Skin epidermis (tissue), 12 donors: ENCODE results near the gene HAPLN2.
"Not testable (repeated sequence)": the region's sequence is repeated elsewhere in the genome, so short reads cannot be mapped to it uniquely, and the experiment has no call there.

ENCODE experiments used
- H3K27ac ChIP-seq, 21 experiments: fragments of 200-600 bp; sonication (generic) in 11 of 21; one replicate each; pipeline ENCODE4 v1.5.0; 2020; ENCODE audit warnings: mild to moderate bottlenecking in 3 of 21, inconsistent platforms in 2 of 21, moderate library complexity in 2 of 21
- H3K4me3 ChIP-seq, 7 experiments: fragments of 200-600 bp; sonication (generic) in 2 of 7; one replicate each; pipeline ENCODE4 v1.5.0; 2020; ENCODE audit warnings: inconsistent platforms in 2 of 7, mild to moderate bottlenecking in 2 of 7, moderate library complexity in 1 of 7

Gene HAPLN2

DNA sequence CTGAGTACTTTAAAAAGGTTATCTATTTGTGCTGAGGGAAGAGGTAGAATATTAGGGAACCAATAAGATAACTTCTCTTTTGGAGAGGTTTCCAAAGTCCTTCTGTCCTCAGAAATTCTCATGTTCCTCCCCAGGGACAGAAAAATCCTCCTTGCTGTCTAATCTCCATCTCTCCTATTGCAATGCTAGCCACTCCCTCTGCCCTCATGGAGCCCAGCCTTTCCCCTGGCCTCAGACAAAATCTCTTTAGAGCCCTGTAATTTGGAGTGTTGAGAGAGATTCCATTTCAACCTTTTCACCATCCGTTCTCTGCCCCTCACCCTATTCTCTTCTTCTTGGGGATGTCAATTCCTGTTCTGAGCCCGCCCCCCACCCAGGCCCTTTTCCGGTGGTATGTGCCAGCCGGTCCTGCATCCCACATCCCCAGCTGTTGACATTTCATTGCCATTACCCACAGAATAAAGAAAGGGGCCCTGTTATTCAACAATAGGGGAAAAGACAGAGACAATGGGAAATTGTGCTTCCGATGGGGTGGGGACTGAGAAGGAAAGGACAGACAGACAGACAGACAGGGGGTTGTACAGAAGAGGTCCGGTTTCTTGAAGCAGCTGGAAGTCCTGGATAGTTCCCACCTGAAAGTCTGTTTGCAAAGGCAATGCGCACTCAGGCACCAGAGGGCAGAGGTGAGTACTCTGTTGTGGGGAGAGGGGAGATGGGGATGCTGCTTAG is at the start of gene HAPLN2:
HAPLN2 (plus strand) TSS at position 563 of the 729 bp plus-strand sequence. CDS start 4,076 bp downstream, outside the sequence.
- no peak within 1 kb of the TSS for H3K27ac ChIP-seq
- H3K4me3 ChIP-seq, result no peak within 1 kb of the TSS

DNA sequence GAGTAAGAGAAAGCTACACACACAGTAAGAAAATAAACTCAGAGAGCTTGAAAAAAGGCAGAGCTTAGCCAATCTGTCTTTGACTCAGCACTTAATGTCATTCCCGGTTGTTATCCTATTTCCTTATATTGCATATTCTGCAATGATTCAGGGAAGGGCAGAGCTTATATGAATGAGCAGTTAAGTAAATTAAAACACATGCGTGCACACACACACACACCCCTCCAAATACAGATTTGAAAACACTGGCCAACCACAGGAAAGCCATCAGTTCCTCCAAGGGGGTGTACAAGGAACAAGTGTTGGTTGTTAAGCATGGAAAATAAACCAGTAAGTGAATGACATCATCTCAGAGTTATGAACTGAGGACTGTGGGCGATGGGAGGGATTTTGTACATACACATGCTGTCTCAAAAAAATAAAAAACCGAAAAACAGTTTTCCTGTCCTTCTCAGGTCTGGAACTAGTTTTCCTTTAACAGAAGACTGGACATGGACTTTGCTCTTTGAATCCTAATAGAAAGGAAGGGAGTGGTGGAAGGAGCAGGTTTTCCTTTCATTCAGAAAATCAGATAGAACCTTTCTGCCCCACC is 47.9 kb upstream of the HAPLN2 start:
- peak overlapping the region in 1 of 21 experiments; percentile 14 for H3K27ac ChIP-seq
- peak overlapping the region in 4 of 7 experiments; percentile 38 to 56 (median 42) for H3K4me3 ChIP-seq

DNA sequence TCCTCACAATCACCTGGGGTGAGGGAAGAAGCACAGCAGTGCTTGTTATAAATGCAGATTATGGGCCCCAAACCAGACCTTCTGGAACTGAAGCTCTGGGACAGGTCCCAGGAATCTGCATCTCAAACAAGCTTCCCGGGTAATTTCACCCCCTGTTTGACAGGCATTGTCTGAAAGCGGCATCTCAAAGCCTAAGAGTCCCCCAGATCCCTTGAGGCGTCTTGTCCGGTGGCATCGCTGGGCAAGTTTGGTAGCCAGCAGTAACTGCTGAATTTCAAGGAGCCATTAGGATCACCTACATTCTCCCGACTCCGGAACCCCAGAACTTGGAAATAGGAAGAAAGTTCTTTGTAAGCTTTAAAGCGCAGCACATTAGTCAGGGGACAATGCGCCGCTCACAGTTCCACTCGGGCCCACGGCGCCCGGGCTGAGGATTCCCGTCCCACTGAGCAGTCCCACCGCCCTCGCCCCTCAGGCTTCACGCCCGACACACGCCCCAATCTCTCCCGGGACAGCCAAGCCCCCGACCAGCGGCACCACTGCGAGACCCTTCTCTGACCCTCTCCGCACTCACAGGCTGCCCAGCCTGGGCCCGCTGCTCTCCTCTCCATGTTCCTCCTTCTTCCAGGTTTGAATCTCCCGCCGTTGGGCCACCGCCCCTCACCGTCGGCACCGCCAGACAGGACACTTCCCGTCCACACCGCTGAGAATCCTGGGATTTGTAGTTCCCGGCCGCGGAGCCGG is 47.1 kb upstream of the HAPLN2 start, which contains the start of gene IQGAP3:
IQGAP3 (minus strand) TSS at position 647 of the 744 bp plus-strand sequence; CDS start at position 611, 36 bp downstream.
- H3K4me3 ChIP-seq, result peak within 1 kb of the TSS; percentile 26 to 56 (median 38)
- no peak within 1 kb of the TSS for H3K27ac ChIP-seq

DNA sequence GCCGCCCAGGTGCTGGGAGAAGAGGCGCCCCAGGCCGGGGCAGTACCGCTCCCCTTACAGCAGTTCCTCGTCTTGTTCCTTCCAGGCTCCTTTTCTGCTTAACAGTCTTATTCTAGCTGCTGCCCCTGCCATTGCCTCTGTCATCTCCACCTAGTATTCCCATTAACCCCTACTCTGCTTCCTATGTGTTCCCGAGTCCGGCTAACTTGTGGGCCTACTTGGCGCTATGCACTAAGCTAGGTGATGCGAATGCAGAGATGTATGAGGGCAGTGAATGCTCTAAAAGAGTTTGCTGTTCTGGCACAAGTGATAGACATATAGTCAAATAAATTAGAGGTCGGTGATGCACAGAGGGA is 46.6 kb upstream of the HAPLN2 start:
- H3K27ac ChIP-seq, result no peak overlapping the region
- peak overlapping the region; percentile 26 to 56 (median 38) for H3K4me3 ChIP-seq

DNA sequence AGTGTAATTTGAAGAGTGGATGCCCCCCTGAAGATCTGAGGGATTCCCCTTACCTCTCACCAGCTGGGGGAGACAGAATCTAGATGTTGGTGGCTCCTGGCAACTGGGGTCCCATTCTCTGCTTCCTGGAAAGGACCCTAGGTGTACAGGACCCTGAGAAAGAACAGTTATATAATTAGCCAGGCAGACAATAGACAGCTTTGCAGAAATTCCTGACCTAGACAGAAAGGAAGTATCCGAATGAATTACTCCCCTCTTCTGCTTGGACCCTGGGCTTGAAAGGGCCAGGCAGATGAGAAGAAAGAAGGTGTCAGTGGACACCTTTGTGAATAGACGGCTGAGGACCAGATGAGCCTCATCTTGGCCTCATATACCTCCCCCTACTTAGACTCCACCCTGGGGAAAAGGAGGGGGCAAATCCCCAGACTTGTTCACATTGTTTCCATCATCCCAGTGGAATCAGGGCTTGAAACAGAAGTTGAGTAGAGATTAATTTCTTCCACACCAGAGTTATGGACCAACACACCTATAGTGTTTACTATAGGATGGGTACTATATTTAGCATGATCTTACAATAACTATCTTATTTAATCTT is 45.1 kb upstream of the HAPLN2 start:
- Histone ChIP-seq H3K4me3 (no peak overlapping the region), H3K27ac (no peak overlapping the region)

DNA sequence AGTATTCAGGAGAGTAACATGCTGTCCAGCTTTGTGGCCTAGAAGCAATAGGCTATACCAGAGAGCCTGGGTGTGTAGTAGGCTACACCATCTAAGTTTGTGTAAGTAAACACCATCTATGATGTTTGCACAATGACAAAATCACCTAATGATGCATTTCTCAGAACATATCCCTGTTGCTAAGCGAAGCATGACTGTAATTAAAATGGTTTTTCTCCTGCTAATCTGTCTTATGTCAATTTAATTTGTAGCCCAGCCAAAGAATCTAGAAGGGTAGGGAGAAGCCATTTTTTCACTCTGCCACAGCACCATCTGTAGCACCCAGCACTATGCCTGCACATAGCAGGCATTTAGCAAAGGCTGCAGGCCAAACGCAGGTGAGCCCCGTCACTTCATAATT is 41.7 kb upstream of the HAPLN2 start:
- Histone ChIP-seq H3K27ac (no peak overlapping the region), H3K4me3 (no peak overlapping the region)

DNA sequence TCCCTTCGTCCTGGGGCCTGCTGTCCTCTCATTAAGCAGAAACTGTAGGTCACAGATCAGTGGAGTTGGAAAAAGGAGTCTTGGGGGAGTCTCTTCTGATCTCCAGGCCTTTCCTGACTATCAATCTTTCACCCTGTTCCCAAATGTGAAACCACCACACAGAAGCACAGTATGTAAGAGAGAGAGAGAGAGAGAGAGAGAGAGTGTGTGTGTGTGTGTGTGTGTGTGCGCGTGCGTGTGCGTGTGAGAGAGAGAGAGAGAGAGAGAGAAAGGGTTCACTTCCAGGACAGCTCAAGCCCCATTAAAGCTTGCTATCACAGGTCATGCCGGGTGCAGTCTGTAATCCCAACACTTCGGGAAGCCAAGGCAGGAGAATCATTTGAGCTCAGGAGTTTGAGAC is 41.2 kb upstream of the HAPLN2 start:
- Histone ChIP-seq H3K4me3 (no peak overlapping the region), H3K27ac (no peak overlapping the region)

DNA sequence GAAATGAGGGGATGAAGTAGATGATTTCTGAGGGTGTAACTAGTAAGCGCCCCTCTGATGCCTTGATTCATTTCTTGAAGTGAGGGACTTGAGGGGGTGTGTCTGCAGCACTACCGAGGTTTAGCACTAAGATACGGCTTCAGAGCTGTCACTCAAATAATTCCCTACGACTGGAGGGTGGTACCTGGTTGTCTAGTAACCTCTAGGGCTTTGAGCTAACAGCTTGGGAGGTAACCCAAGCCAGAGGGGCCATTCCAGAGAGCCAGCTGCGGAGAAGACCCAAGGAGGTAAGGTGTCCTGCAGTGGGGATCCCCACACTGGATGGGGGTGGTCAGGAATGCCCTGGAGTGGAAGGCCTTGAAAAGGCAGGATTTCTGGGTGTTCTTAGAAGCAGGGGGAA is 39.7 kb upstream of the HAPLN2 start, which contains the start of gene TTC24:
TTC24 (plus strand) TSS at position 252 of the 400 bp plus-strand sequence. CDS start 1,642 bp downstream, outside the sequence.
- no peak within 1 kb of the TSS for H3K4me3 ChIP-seq
- no peak within 1 kb of the TSS for H3K27ac ChIP-seq

DNA sequence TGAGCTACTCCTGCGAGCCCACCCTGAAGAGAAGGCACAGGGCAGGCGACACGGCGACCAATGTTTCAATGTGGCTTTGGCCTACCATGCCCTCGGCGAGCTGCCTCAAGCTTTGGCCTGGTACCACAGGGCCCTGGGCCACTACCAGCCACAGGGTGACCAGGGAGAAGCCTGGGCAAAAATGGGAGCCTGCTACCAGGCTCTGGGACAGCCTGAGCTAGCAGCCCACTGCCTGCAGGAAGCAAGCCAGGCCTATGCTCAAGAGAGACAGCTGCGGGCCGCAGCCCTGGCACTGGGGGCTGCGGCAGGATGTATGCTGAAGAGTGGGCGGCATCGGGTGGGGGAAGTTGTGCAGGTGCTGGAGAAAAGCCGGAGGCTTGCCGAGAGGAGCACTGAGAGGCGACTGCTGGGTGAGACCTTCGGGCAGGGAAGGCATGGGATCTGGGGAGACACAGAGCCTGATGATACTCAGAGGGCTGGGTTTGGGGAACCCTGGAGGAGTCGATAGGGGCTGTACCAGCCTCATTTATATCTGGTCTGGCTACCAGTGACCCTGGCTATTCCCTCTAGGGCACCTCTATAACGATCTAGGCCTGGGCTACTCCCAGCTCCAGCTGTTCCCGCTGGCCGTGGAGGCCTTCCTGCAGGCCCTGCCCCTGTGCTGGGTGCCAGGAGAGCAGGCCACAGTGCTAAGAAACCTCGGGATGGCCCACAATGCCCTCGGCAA is 37.4 kb upstream of the HAPLN2 start:
- Histone ChIP-seq H3K4me3 (peak overlapping the region in 2 of 7 experiments; percentile 6 to 12), H3K27ac (peak overlapping the region in 9 of 21 experiments; percentile 0 to 81 (median 37))

DNA sequence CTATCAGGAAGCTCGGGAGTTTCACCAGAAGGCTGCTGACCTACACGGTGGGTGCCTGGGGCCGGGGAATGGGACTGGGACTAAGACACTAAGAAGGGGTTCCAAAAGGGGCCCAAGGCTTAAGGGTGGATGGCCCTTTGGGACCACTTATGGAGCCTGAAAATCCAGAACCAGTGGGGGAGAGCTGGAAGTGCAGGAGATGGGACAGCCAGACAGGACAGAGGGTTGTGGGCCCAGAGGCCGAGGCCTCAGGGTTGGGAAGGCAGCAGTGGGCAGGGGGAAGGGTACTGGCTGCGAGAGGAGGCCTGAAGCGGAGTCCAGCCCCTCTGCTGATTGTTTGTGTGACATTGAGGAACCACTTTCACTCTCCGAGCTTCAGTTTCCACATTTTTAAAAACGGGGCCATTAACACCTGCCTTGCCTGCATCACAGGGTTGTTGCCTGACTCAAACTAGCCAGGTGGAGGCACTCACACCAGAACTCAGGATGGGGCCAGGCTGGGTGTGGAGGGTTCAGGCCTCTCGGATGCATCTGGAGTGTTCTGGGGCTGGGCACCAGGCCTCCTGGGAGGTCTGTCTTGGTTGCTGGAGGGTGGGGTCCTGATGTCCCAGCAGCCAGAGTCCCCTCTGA is 36.7 kb upstream of the HAPLN2 start:
- peak overlapping the region in 9 of 21 experiments; percentile 0 to 81 (median 37) for H3K27ac ChIP-seq
- peak overlapping the region in 2 of 7 experiments; percentile 6 to 12 for H3K4me3 ChIP-seq

DNA sequence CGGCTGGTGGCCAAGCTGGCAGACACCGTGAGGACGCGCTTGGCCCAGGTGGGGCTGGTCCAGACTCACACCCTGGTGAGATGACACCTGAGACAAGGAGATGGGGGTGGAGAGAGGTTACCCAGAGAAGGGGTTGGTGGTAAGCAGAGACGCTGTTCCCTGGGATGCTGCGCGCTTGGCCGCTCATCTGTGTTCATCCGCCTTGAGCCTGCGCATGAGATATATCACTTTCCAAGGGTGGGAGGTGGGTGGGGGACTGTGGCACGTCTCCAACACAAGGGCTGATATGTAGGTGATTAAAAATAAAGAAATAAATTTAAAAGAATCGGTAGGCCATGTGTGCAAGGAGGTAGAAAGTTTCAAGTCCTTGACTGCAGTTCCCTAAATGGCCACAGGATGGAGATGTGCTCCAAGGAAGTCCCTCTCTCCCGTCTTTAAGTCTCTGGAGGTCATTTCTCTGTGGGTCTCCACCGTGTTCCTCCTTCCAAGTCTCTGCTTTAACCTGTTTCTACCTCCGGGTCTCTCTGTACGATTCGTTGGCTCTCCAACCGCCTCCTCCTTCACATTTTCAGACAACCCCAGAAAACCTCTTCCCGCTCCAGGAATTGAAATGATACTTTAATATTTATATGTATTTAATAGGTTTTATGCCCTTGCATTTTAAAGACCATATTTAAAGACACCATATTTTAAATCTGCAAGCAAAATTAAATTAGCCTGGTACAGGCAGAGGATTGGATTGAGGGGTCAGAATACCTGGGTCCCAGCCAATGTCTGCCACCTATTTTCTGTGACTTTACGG is 35.2 kb upstream of the HAPLN2 start:
- no peak overlapping the region for H3K27ac ChIP-seq
- H3K4me3 ChIP-seq, result no peak overlapping the region

DNA sequence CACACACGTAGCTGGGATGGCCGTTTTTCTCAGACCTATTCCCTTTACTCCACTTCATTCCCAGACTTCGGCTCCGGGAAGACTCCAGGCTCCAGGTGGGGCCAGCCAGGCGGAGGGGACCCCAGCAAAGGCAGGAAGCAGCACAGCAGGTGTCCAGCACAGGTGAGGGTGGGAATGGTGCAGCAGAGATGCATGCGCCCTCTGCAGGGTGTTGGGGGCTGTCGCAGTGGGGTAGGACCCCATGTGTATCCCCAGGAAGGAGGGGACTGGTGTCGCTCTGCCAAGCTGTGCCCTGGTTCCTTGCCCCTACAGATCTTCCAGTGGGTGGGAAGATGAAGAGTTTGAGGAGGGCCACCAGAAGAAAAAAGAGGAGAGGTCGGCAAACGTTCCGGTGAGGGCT is 34.4 kb upstream of the HAPLN2 start:
- Histone ChIP-seq H3K4me3 (no peak overlapping the region), H3K27ac (no peak overlapping the region)

DNA sequence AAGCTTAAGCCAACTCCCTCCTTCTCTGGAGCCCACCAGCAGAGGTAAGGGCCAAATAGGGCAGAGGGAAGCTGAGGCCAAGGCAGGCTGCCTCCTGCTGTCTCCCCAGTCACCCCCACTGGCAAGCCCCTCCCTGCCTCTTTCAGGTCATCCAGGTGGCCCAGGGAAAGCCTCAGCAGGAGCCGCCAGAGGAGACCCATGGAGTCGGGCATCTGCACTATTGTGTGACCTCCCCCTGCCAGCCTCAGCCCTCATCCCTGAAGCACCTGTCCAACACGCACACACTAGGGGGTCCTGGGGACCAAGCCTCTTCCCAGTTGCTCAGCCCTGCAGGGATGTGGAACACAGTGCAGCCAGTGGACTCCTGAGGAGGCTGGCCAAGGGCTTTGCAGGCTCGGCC is 32.9 kb upstream of the HAPLN2 start:
- Histone ChIP-seq H3K27ac (no peak overlapping the region), H3K4me3 (no peak overlapping the region)

DNA sequence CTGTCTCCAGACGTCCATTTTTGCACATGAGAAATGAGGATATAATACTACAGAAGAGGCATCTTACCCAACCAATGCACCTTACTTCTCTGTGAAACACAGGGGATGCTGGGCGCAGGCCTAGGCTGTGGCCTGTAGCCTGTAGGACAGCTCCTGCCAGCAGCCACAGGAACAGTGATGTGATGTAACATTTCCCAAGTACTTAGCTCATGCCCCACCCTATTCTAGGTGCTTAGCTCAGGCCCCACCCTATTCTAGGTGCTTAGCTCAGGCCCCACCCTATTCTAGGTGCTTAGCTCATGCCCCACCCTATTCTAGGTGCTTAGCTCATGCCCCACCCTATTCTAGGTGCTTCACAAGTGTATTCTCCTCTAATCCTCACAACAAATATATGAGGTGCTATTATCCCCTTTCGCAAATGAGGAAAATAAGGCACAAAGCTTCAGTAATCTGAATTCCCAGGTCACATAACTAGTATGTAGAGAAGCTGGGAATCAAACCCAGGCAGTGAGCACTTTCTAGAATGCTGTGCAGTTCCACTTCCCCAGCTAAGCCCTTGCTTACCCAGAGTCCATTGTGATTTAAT is 32.2 kb upstream of the HAPLN2 start:
- no peak overlapping the region for H3K4me3 ChIP-seq
- H3K27ac ChIP-seq, result no peak overlapping the region

DNA sequence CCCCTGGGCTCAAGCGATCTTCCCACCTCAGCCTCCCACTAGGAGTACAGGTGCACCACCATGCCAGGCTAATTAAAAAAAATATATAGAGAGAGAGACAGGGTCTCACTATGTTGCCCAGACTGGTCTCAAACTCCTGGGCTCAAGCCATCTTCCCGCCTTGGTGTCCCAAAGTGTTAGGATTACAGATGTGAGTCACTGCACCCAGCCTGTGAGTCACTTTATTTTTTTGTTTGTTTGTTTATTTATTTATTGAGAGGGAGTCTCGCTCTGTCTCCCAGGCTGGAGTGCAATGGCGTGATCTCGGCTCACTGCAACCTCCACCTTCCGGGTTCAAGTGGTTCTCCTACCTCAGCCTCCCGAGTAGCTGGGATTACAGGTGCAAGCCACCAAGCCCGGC is 31.3 kb upstream of the HAPLN2 start:
- not testable (repeated sequence) for H3K4me3 ChIP-seq

DNA sequence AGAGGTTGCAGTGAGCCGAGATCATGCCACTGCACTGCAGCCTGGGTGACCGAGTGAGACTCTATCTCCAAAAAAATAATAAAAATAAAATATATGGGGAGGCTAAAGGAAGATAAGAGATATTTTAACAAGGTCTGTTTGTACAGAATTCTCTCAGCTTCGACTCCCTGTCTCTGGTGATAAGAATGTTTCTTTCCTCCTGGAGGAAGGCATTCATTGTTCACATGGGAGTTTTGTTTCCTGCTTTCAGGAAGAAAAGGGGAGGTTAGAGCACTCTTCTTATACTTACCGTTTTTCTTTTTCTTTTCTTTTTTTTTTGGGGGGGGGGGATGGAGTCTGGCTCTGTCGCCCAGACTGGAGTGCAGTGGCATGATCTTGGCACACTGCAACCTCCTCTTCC is 29.7 kb upstream of the HAPLN2 start:
- H3K27ac ChIP-seq, result no peak overlapping the region
- H3K4me3 ChIP-seq, result no peak overlapping the region

More for the DNA sequence above, 31.3 kb upstream of the HAPLN2 start:
- H3K27ac ChIP-seq, result not testable (repeated sequence)

DNA sequence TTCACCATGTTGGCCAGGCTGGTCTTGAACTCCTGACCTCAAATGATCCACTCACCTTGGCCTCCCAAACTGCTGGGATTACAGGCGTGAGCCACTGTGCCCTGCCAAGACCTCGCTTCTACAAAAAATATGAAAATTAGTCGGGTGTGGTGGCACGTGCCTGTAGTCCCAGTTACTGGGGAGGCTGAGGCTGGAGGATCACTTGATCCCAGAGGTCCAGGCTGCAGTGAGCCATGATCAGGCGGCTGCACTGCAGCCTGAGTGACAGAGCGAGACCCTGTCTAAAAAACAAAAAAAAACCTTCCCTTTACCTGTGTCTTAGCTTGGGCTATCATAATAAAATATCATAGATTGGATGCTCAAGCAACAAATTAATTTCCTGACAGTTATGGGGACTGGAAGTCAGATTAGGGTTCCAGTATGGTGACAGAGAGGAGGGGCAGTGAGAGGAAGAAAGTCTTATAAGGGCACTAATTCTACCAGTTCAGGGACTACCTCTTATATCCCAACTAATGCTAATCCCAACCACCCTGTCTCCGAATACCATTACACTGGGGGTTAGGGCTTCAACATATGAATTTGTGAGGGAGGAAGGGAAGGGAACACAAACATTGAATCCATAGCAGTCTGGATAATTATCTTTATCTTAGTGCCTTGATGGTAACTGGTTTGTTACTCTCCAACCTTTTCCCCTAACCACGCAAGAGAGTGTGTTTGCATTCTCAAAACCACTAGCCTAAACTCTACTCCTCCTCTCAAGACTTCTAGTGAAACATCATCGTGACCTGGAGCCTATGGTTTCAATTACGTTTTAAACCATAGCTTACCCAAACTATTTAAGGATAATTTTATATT is 28.7 kb upstream of the HAPLN2 start:
- peak overlapping the region in 17 of 21 experiments; percentile 63 to 93 (median 87) for H3K27ac ChIP-seq

More for the DNA sequence above, 28.7 kb upstream of the HAPLN2 start:
- peak overlapping the region in 5 of 7 experiments; percentile 49 to 89 (median 80) for H3K4me3 ChIP-seq
